HG02759 (cell line): ENCODE data around the gene MCEE.
"Not testable (repeated sequence)": the region's sequence is repeated elsewhere in the genome, so short reads cannot be mapped to it uniquely, and the experiment has no call there.

ENCODE experiments used
- ATAC-seq: cut with Tn5 transposase; IDR thresholded peaks from one replicate; pipeline ENCODE4 v1.9.1; 2021; ENCODE audit warnings: mild to moderate bottlenecking, moderate library complexity; ENCODE audit not compliant: unreplicated experiment

MCEE gene

DNA sequence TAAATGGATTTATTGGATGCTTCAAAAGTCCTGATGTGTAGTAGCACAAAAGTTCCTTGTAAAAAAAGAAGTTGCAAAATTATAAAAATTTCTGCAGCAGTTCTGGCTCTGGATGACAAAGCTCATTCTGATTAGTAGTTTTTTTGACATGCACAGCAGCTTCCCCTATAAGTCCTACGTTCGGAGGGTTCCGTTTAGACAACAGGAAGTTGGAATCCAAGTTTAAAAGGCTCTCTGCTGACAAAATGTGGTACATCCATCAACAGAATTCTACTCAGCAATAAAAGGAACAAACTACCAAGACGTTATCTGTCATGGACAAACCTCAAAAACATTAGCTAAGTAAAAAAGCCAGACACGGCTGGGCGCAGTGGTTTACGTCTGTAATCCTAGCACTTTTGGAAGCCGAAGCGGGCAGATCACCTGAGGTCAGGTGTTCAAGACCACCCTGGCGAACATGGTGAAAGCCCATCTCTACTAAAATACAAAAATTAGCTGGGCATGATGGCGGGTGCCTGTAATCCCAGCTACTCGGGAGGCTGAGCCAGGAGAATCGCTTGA lies 46.2 kb downstream of the MCEE start:
- not testable (repeated sequence) for ATAC-seq

GRCh38 chr2:71083297-71083696 lies 46.7 kb downstream of the MCEE start:
- not testable (repeated sequence) for ATAC-seq

GRCh38 chr2:71082402-71083252 lies 47.4 kb downstream of the MCEE start:
- ATAC-seq, result no peak

DNA sequence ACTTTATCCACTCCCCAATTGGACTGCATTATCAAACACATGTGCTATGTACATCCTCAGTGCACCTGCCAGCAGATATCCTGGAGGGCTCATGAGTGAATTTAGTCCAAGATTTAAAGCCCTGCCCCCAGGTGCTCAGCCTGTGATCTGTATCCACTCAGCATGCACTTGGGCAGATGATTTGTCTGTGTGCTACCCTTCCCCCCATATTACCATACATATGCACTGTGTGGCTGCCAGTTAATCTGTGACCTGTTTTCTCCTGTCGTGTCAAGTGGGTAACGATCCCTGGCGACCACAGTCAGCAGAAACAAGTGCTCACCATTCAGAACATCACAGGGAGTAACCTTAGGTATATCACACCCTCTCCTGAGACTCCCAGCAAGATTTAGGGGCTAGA lies 51.4 kb downstream of the MCEE start:
- ATAC-seq, result no peak

GRCh38 chr2:71074893-71075395 lies 55.1 kb downstream of the MCEE start:
- no peak for ATAC-seq

GRCh38 chr2:71073475-71073874 lies 56.6 kb downstream of the MCEE start:
- ATAC-seq, result no peak

DNA sequence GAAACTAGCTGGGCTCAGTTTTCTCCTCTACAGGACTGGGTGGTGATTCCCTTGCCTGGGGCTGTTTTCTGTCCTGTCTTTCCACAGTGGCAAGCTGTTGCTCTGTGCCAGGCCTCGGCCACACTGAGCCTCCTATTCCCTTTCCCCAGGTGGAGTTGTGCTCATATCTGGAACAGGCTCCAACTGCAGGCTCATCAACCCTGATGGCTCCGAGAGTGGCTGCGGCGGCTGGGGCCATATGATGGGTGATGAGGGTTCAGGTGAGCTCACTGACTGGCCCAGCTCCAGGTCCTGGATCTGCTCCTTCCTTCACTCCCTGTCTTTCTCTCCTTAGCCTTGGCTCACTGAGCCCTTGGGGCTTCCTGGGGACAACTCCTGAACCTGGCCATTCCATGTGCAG lies 57.5 kb downstream of the MCEE start:
- ATAC-seq, result no peak

DNA sequence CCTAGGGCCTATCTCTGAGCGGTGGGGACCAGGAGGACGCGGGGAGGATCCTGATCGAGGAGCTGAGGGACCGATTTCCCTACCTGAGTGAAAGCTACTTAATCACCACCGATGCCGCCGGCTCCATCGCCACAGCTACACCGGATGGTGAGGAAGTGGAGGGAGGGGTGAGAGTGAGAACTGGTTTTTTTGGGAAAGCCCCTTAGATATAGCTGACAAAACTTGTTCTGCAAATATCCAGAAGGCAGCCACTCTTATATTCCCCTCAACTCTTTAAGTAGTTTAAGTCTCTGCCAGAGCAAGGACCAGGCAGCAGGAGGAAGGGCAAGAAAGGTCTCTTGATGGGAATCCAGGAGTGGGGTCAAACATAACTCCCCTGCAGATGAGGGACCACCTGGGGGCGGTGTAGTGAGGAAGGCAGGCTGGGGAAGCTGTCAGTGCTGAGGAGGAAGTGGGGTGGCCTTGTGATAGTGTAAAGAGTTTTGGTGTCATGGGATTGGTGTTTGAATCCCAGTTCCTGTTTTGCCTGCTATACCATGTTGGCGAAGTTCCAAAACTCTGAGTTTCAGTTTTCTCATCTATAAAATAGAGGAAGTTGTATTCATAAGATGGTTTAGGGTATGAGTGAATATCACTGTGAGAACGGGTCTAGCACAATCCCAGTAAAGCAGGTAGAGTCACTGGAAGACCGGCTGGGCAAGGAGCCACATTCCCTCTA lies 58.2 kb downstream of the MCEE start:
- ATAC-seq, result peak; percentile 39

DNA sequence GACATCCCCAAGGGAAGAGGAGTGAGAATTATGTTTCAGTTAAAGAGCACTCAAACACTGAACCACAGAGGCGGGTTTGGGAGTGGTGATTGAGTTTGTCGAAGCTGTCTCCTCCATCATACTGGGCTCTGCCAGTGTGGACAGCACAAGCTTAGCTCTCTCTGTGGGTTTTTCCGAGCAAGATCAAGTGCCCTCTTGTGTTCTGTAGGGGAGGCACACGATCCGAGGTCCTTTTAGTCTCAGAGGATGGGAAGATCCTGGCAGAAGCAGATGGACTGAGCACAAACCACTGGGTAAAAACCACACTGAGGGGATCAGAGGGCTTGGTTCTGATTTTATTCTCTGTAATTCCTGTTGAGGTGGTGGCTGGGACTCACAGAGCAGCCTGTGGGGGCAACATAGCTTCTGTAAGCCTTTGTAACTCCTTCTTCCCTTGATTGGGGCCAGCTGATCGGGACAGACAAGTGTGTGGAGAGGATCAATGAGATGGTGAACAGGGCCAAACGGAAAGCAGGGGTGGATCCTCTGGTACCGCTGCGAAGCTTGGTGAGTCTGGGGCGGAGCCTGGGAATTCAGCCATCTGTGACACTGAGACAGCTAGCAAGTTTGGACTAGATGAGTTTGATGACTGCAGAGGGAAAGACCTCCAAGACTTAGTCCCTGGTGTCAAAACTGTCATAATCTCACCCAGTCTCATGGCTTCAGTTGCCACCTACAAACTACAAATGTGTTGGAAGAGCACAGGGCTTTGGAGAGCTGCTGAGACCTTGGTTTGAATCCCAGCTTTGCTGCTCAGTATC lies 59.5 kb downstream of the MCEE start:
- peak; percentile 21 for ATAC-seq

DNA sequence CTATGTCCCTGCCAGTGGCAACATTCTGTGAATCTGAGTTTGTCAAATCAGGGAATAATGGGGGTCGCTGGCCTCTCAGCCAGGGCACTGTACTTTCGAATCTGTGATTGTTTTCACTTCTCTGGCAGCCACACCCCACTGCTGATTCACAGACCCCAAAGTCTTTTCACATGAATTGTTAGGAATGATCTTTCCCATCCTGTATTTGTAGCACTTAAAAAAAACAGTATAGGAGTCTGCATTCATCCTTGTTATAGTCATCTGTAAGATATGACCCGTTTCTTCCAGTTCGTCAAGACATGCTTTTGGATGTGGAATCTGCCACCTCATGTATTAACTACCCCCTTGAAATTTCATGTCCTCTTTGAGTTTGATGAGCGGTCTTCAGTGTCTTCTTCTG lies 60.7 kb downstream of the MCEE start:
- no peak for ATAC-seq

DNA sequence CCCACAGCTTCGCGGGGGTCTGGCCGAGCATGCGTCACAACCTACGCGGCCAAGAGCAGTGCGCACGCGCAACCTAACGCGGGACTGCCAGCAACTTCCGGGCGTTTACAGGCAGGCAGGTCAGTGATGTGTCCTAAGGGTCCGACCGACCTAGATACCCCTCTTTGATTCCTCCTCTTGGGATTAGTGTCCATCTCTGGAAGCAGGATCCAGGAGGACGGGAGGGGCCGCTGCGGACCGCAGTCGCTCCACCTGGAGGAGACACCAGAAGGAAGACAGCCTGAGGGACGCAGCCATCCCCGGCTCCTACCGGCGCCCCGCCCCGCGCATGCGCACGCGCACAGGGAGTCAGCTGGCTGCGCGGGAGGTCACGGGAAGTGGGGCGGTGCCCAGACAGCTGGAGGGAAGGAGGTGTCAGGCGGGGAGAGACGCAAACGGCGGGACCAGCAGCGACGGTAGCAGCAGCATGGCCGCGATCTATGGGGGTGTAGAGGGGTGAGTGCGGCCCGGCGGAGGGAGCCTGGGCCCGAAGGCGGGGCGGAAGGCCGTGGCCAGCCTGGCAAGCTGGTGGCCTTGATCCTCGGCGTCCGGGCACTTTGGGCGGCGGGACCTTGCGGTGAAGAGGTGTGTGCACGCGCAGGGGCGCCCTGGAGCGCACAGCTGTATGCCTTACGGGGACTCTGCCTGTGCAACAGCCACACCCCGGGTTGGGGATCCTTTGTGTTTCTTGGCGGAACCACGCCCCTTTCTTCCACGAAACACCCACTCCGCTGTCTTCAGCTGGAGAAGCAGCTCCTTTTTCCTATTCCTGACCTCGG lies 61.6 kb downstream of the MCEE start, which contains the start of gene NAGK:
TSS of gene NAGK (plus strand) at position 431 of the 818 bp plus-strand sequence. CDS start at position 467, 36 bp downstream.
- ATAC-seq, result peak; percentile 57

DNA sequence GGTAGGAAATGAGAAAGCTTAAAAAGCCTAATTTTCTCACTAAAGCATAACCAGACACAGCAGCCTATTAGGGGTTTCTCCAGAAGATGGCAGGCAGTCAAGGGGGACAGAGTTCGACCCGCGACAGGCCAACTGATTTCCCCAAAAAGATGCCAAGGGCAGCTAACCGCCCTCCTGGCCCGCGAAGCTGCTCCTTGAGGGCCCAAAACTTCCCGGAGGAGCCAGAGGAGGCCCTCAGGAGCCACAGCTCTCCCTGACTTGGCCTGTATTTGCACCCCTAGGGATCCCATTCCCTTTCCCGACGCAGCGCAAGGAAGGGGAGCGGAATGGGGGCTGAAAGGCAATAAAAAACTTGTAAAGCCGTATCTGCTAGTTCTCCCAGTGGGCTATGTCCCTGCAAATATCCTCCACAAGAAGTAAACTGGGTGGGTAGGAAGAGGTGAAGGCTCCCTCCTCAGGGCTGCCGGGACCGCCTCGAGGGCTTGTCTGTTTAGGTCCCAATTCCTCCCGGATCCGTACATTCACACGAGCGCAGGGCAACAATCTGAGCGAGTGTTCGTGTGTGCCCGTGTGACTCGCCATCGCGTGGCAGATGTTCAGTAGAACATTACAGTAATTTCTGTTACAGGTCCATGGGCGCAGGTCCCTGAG lies 62.3 kb downstream of the MCEE start:
- ATAC-seq, result peak; percentile 2

GRCh38 chr2:71066856-71067255 lies 63.2 kb downstream of the MCEE start:
- no peak for ATAC-seq

DNA sequence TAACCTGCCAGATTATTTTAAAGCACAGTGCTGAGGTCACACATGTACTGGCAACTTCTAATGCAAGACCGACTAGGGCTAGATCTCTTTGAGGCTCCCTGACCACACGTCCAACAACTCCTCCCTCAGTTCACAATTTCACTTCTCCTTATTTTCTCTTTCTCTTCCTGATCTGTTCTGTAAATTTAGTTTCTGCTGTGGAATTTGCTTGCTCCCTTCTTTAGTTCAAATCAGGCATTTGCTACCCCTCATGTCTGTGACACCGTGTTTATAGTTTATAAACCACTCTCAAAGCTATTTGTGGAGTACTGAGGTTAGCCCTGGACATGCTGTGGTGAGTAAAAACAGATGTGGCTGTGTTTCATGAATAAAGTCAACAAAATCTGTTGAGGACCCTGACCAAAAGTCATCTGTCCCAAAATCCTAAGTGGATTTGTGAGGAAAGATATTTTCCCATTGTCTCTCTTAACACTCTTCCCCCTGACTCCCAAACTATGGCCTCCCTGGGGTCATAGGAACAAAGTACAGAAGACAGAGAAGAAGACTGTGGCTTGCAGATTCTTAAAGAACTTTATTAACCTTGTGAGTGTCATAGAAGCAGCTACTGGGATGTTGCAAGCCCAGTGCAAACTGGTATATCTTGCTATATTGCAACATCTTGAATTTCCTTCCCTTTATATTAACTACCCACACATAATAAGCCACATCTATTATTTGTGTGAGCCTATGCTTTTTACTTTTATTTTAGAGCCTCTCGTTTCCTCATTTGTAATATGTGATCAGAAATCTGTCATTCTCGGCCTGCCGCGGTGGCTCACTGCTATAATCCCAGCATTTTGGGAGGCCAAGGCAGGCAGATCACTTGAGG lies 65.0 kb downstream of the MCEE start:
- peak; percentile 31 for ATAC-seq

DNA sequence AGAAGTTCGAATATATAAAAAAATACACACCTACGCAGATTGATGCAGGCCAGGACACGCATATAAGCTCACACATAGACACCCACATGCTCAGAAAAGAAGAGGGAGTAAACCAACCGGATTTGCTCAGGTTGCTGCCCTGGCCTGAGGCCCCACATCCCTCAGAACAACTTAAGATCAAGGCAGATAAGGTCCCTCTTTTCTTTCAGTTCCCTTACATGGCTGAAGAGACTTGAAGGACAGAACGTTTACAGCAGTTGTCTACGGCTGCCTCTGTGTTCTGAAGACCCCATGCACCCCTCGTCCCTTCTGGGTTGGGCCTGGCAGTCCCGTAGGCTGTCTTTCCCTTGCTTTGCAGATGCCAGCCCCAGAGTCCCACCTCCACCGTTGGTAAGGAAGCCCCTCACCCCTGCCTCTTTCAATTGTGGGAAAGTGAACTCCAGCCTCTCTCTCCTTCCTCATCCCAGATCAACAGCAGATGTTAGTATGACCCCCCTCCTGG lies 65.9 kb downstream of the MCEE start:
- ATAC-seq, result no peak

- ATAC-seq, result peak; percentile 22
These were observed 66.8 kb downstream of the MCEE start for GRCh38 chr2:71063216-71063615.

DNA sequence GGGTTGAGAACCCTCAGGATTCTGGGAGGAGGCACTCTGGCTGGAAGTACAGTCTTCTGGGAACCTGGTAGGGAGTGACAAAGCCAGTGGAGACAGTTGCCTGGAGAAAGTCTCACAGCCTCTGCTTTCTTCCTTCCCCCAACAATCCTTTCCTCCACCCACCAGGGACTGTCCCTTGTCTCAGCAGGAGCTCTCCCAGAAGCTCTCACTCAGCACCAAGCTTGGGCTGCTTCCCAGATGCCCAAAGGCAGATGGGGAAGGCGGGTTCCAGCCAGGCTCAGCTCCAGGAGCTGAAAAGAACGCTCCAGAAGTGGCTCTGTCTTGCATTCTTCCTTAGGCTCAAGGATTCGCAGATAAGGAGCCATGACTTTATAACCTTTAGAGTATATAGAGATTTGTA lies 69.2 kb downstream of the MCEE start:
- ATAC-seq, result no peak

DNA sequence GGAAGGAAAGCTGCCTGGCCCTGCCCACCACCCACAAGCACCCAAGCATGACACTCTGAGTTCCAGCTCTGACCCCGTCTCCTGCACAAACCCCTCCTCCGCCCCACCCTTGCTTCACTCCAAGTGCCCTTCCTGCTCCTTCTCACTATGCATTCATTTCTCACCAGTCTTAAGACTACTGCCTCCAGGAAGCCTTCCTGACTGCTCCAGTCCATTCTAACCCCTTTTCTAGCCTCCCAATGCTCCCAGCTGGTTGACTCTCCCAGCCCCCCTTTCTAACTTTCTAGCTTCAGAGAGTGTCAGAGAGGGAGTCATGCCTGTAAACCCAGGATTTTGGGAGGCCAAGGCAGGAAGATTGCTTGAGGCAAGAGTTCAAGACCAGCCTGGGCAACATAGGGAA lies 69.8 kb downstream of the MCEE start:
- ATAC-seq, result no peak
